ENCODE results near the gene PROSER2.

- TF ChIP-seq CTCF (IDR thresholded peaks at IDR 0.05) (no peak), POLR2A (IDR thresholded peaks at IDR 0.05) (no peak)
Observed at GRCh38 chr10:11842411-11842810, 19.3 kb downstream of the PROSER2 start.

Measured in Peyer's patch (tissue), 4 donors.